Fibroblast of skin of scalp (primary cell): ENCODE data around the gene AIG1.
A peak's percentile ranks its signal among the peaks of the same experiment; 100 is the strongest.
"Not testable (repeated sequence)": the region's sequence is repeated elsewhere in the genome, so short reads cannot be mapped to it uniquely, and the experiment has no call there.

Source experiments
- DNase-seq: peaks from one replicate; pipeline ENCODE4 v3.0.0-alpha.2; 2013

The AIG1 gene

DNA sequence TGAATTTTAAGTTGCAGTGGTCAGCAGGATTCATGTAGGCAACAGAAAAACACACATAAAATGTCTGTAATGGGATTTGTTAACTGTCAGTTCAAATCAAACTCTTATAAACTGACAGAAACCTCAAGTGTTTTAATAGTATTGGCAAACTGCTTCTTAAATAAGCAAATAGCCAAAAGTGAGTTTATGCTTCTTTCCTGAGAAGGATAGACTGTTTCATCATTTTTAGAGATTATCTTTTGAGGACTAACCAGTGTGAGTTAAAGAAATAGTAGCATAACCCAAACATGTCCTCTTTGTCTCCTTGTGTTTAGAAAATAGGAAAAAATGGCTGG is 68.0 kb downstream of the AIG1 start:
- DNase-seq, result no peak

DNA sequence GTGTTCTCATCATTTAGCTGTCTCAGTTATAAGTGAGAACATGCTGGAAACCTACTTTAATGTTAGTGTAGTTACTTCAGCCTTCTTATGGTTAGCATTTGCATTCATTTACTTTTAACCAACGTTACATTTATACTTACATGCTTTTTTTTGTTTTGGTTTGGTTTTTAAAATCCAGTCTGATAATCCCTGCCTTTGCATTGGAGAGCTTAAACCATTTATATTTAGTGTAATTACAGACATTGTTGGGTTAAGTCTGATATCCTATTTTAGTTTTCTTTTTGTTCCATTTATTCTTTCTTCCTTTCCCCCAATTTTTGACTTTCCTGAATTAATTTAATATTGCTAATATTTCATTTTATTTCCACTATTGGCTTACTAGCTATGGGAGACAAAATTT is 70.2 kb downstream of the AIG1 start:
- DNase-seq, result no peak

DNA sequence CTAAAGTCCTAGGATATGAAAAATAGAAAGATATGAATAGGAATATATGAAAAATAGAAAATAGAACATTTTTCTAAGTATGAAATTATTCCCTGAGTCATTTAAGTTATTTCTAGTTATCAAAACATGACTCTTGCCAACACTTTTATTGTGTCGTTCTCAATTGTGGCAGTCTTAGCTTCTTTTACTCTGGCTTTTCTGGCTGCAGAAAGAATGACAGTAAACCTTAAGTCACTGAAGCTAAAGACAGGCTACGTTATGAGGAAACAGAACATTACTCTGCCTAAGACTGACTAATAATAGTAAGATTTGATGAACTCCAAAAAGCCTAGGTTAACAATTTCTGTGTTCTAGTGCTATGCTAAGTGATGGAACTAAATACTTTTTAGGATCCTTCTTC is 74.6 kb downstream of the AIG1 start:
- DNase-seq, result peak; percentile 54

DNA sequence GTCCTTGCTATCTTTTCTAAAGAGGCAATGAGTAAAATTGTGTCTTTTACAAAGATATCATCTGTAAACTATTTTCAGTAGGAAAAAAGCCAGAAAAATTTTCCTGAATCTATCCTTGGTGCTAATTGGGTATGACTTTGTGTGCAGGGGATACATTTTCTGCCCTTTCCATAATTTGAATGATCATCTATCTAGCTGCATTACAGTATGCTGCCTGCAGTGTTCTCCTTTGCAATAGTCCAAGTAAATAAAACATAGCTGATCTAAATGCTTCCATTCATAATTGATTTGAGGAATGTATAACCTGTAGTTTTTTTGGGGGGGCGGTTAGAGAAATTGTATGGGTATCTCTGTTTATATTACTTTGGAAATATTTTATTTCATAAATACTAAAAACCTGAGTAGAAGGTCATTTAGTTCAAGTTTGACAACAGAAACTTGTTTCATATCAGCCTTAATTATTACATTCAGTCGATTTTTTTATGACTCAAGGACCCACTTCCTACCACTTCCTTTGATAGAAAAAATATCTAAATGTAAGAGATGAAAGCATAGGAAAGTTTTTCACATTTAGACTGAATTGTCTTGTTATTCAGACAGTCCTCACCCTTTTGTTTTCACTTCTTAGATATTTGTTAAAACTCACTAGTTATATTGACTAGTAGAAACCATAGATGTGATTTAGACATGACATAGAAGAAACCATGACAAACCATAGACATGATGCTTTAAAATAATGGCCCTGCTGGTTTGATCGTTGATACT is 75.3 kb downstream of the AIG1 start:
- DNase-seq, result no peak

DNA sequence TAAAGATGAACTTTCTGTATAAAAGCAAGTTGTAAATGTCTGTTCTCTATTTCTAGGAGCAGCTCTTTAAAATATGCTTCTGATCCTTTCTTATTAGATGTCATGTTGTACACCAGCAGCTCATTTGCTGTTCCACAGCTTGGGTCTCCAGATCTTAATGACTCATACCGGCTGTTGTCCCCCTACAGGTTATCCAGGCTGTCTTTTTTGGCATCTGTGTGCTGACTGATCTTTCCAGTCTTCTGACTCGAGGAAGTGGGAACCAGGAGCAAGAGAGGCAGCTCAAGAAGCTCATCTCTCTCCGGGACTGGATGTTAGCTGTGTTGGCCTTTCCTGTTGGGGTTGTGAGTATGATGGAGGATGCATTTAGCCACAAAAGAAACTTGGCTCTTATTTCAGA is 76.0 kb downstream of the AIG1 start:
- no peak for DNase-seq

DNA sequence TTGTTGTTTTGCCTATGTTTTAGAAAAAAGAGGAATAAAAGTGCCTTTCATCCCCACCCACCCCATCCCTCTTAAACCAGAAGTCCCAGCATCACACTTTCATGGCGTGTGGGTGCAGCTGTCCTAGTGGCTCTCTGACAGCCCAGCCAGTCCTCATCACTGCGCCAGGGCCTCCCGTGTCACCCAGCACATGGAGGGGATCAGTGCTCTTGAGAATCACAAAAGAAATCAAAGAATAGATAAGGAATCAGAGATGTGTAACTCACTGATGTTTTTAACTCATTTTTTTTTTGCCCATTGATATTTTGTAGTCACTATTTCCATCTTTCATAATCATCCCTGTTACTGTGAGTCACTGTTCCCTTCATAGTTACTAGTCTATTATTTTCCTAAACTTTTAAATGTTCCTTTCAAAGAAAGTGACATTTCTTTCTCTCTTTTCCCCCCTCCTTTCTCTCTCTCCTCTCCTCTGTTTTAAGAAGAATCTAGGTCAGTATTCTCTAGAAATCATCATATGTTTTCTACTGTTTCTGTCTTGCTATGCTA is 78.6 kb downstream of the AIG1 start:
- DNase-seq, result no peak

DNA sequence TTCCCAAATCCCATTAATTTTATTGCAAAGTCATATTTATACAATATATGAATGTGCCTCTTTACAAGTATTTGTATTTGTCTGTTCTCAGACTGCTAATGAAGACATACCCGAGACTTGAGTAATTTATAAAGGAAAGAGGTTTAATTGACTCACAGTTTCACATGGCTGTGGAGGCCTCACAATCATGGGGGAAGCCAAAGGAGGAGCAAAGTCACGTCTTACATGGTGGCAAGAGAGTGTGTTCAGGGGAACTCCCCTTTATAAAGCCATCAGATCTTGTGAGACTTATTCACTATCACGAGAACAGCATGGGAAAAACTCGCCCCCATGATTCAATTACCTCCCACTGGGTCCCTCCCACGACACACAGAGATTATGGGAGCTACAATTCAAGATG is 79.2 kb downstream of the AIG1 start:
- DNase-seq, result not testable (repeated sequence)

DNA sequence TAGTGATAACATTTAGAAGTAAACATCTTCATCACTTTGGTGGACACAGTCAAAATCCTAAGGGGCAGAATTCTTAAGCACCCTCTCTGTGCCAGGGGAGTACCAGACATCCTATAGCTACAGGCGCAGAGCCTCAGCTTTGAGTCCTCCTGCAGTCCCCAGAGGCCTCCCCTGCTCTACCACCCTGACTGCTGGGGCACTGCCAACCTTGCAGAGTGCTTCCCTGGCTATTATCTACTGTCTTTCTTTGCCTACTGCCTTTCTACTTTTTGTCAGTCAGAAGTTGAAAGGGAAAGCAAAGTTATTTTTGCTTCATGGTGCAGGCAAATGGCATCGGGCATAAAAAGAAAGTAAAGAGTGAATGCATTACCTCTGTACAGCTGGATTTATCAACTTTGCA is 80.1 kb downstream of the AIG1 start:
- DNase-seq, result no peak

DNA sequence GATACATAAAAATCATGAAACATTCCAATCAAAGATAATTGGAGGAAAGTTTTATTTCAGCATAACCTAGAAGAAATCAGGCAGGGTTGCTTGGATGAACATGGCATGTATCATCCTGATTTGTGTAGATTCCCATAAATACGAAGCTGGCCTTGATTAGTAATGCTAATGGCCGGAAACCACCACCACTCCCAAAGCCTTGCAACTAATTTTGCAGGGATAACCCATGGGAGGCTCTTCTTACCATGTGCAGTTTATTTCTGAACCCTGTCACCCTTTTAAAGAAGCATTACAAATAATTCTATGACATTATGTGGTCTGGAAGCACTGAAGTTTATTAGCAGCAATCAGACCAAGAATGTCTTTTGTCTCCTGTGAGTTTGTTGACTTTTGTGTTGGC is 80.8 kb downstream of the AIG1 start:
- peak; percentile 79 for DNase-seq

DNA sequence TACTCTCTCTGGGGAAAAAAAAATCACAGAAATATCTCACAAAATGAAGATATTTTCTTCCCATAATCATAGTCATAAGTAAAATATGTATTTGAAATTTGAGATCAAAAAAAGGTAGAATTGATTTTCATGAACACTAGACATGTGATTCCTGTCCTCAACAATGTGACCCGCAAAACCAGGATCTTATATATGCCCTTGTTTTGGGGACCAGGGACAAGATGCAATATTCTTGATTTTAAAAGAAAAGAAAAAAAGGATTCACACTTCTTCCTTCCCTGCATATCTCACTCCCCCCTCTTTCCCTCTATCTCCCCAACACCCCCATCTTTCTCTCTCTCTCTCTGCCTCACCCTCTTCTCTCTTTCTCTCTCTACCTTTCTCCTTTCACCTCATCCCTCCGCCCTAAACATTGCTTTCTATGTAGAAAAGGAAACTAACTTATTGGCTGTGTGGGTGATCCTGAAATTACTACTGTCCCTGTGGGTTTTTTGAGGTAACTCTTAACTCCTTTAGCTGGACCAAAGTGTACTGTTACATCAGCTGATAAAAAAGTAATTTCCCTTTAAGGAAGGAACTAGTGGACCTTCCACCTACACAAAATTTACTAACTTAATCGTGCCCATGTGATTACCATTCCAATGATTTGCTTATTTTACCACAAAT is 85.6 kb downstream of the AIG1 start:
- no peak for DNase-seq

DNA sequence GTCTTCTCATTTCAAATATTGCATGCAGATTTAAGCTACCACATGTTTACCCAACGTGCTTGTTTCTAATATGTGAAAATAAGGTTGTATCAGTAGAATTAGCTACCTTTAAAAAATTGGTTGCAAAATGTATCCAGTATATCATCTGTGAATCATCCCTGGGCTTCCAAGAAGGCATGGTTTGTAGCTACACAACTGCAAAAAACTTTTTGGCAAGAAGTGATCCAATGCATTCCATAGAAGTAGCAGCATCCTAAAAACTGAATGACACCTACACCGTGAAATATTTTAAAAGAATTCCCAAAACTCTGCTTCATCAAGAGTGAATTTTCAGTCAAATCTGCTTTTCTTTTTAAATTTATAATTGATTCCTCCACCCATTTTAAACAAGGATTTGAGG is 89.1 kb downstream of the AIG1 start:
- peak; percentile 58 for DNase-seq

DNA sequence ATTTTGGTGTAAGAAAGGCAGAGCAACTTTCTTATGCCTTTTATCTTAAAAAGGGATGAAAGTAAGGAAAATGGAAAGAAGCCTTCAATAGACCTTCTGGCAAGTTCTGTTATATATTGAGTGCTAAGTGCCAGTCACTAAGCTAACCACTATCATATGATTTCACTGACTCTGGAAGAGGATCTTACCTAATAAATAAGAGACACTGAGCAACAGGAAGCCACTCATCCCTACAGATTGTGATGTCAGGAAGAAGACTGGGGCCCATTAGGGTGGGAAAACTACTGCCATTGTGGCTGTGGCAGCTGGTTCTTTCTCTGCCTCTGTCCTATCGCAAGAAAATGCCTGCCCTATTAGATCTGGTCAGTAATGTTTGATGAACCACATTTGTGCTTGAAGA is 89.6 kb downstream of the AIG1 start:
- DNase-seq, result no peak

DNA sequence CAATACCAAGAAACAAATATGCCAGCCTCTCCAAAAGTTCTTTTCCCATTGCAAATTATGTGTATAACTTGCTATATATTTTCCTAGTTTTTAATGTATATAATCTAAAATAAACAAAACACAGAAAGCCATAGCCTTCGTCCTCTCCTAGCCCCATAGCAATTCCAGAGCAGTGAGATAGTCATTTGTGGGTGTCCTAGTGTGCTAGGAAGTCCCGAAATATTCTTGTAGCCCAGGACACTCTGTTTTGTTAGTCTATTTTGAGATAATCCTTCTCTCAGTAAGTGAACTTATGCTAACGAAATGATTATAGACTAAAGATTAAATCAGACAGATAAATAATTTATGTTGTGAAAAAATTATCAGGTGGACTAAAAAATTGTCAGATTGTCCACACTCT is 90.7 kb downstream of the AIG1 start:
- DNase-seq, result no peak

DNA sequence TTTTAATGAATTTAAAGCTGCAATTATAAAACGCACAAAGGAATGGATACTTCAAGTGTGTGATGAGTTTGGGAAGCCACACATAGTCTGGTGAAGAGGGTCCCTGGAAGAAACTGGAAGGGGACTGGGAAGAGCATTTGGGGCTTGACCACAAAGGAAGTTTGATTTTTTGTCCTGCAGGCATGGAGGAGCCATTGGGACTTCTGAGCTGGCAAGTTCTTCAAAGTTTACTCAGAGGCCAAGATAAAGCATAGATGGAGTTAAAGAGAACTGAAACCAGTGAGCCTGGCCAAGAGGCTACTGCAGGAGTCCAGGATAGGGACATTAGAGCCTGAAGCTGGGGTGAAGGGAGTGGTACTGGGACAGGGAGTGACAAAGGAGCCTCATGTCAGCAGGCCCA is 95.0 kb downstream of the AIG1 start:
- DNase-seq, result no peak

DNA sequence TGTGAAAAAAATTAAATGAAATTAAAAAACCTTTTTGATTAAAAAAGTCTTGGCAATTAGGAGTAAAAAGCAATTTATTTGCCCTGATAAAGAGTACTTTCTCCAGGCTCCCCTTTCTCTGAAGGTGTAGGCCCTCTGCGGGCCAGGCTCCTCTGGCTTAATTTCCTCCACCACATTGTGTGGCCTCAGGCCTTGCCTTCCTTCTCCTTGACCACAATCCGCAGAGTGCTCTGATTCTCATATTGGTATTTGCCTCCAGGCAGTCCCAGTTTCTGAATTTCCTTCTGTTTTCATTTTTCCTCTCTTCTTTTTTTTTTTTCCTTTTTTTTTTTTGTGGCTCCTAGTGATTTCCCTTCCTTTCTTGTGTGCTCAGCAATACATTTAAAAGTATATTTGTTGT is 96.4 kb downstream of the AIG1 start:
- DNase-seq, result peak; percentile 59

DNA sequence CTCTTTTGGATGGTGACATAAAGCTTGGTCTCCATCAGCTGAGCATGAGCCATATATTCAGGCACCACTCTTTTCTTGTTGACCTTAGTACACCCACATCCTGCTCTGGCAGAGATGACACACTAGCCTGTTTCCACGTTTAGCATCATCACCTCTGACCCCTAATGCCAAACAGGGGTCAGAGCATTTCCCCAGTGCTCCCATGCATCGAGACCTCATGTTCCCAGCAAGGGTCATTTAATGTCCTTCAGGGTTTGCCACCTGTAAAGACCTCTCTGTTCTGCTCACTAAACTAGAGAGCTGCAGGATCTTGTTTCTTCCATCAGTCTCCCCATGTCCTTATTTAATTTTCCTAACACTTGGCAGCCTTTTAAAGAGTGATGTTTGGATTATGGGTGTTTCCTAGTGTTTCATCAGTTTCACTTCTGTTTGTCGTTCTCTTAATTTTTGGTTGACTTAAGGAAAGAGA is 97.5 kb downstream of the AIG1 start:
- DNase-seq, result peak; percentile 35

DNA sequence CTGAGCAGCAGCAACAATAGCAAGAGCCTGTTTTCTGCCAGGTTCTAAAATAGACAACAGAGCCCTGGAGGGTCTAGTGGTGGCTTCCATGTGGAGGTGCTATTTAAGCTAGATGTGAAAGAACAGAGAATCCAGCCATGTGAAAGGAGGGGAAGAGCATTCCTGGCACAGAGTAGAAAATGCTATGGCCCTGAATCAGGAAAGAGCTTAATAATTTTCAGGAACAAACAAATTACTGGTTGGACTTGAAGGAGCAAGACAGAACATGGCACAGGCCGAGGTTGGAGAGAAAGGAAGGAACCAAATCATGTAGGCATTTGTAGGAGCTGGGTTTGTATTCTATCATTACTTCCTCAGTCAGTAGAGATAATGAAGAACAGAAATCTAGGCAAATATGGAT is 98.3 kb downstream of the AIG1 start:
- no peak for DNase-seq

DNA sequence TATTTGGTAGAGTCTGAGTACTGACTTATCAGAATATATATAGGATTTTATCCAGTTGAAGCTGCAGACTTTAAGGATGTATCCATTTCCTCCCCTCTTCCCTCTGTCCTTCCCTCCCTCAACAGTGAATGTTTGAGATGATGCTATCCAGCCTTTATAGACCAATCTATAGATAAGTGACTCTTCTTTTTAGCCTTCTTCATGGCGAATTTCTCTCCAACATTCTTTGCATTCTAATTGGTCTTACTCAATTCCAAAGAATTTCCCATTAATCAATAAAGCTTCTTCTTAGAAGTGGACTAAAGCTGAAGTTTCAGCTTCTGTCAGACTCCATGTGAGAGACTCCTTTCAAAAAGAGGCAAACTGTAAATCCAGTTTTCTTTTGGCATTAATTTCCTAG is 99.3 kb downstream of the AIG1 start:
- peak; percentile 42 for DNase-seq

DNA sequence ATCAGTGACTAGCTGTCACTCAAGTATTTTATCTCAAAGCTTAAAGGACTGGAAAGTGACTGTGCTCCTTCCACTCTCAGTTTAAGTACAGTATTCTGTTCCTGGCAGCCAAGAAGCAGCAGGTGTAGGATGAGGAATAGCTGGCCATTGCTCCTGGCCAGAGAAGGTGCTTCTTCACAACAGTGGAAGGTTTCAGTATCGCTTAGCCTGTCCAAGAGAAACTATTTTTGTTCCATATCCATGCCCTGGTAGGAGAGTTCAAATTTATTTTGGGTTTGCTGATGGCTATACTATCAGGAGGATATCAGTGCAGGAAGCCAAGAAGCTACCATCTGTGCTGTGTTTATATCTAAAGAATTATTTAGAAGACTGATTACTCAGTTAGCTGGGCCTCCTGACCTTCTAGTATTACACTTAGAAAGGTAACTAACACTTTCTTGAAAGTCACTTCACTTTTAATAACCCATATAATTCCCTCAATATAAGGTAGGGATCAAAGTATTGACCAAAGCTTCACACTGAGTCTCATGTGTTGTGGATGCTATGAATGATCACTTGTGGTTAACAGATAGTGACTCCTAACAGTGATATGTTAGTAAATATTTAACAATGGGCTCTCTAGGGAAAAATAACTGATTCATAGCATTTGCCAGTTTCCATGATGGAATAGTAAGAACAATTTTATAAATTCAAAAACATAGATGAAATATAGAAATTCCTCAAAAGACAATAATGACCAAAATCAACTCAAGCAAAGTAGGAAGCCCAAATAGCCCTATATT is 99.9 kb downstream of the AIG1 start:
- DNase-seq, result no peak

DNA sequence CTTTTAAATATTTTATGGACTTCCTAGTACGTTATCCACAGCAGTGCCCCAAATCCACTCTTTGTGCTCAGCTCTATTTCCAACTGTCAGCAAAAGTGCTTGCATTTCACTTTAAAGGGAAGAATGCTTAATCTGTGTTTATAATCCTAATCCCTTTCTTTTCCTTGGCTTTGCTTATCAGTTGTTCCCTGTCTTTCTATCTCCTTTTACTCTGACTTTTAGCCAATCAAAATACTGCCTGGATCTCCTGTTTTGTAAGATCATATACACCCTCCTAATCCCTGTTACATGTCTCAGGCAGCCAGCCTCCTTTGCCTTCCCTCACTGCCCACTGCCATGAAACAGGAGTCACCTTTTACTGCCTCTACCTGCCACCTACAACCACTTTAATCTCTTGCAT is 102.9 kb downstream of the AIG1 start:
- DNase-seq, result no peak

DNA sequence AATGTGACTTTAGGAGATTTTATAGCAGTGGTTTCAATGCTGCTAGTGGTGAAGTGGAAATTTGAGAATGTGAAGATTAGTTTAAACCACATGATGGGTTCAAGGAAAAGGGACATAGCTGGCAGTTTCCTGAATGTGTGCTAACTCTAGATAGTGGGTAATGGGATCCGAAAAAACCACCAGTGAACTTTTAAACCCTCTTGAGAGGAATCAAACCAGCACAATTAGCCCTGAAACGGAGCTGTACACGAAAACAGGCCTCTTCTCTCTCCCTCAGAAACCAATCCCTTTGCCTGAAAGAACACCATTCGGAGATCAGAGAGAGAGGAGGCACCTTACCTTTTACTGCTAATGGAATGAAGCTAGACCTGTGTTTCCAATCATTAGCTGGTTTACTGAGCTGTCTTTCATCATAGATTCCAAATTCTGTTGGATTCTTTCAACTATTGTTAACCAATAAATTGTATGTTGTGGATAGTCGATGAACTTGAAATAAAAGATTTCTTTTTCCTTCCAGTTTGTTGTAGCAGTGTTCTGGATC is 103.9 kb downstream of the AIG1 start:
- DNase-seq, result no peak

DNA sequence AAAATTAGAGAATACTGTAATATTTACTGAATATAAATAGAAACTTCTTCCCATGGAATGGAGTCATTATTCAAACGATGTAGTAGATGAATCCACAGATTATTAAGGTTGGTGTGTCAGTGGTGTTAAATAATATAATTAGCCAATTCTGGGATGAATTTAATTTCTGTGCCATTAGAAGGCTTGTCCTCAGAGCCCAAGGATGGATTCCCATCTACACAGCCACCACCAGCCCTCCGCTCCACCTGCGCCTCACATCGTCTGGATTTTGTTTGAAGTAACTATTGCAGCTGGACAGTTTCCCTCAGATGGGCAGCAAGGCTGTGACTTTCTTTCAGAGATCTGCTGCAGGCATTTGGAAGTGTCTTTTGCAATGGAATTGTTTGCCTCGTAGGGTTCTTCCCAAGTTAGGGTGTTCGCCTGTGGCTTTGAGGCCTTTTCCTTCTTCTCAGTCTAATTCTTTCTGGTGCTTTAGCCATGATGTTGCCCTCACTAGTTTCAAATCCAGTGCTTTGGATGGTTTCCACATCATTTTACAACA is 104.7 kb downstream of the AIG1 start:
- no peak for DNase-seq

DNA sequence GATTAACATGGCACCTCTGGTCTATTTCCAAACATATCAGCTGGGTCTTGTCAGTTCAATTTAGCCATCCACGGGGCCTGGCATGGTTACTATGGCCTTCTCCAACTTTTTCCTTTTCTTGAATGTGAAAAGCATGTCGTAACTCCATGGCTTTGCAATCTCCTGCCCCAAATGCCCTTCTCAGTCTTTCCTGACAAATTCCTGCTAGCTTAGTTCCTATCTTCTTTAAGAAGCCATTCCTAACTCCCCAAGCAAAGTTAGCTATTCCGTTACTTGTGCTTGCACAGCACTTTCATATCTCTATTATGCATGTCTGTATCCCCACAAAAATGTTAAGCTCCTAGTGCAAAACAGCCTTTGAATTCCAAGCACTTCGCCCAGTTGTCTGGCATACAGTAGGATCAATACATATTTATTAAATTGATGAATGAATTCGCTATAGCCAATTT is 105.6 kb downstream of the AIG1 start:
- DNase-seq, result no peak
